Stimulated activated CD8-positive, alpha-beta memory T cell treated with anti-CD3 and anti-CD28 coated beads, Interleukin-15, amount 100 ng/mL, for 4 hours (primary cell): Measurements from ENCODE around the gene SNED1.

Experiments used
- DNase-seq, 2 donors: peaks; one replicate each; pipeline ENCODE4 v3.0.0-alpha.2; 2020; ENCODE audit warnings: low read depth in 2 of 2

SNED1 gene

GRCh38 chr2:241067501-241068135 is 69.2 kb downstream of the SNED1 start:
- DNase-seq = no peak

- DNase-seq = no peak
These were observed 69.9 kb downstream of the SNED1 start for GRCh38 chr2:241068136-241068941.

GRCh38 chr2:241068942-241069810 is 70.8 kb downstream of the SNED1 start:
- DNase-seq = no peak

GRCh38 chr2:241069821-241070281 is 71.4 kb downstream of the SNED1 start:
- no peak for DNase-seq

- no peak for DNase-seq
These were observed 71.9 kb downstream of the SNED1 start for GRCh38 chr2:241070361-241070760.

GRCh38 chr2:241070811-241071676 is 72.6 kb downstream of the SNED1 start:
- DNase-seq = no peak

GRCh38 chr2:241071677-241072111 is 73.3 kb downstream of the SNED1 start:
- no peak for DNase-seq

GRCh38 chr2:241072151-241072550 is 73.7 kb downstream of the SNED1 start:
- no peak for DNase-seq

- no peak for DNase-seq
These were observed 74.2 kb downstream of the SNED1 start for GRCh38 chr2:241072553-241073165.

GRCh38 chr2:241073166-241074064 is 75.0 kb downstream of the SNED1 start:
- DNase-seq = no peak

- DNase-seq = no peak
These were observed 75.8 kb downstream of the SNED1 start for GRCh38 chr2:241074065-241074818.

- no peak for DNase-seq
These were observed 76.6 kb downstream of the SNED1 start for GRCh38 chr2:241074901-241075540.

GRCh38 chr2:241080405-241081189 is 82.2 kb downstream of the SNED1 start:
- DNase-seq = no peak

- no peak for DNase-seq
These were observed 82.8 kb downstream of the SNED1 start for GRCh38 chr2:241081190-241081642.

- no peak for DNase-seq
These were observed 83.4 kb downstream of the SNED1 start for GRCh38 chr2:241081643-241082340.

- DNase-seq = no peak
These were observed 84.1 kb downstream of the SNED1 start for GRCh38 chr2:241082341-241083090.
